Fibroblast of lung (primary cell): ENCODE results near the gene ATP1A3. TPM values are rescaled to one million over a fixed set of nuclear protein-coding genes. Genes with fewer than 3 reads are reported as not detected.
A peak's percentile ranks its signal among the peaks of the same experiment; 100 is the strongest.
"Not testable (repeated sequence)": the region's sequence is repeated elsewhere in the genome, so short reads cannot be mapped to it uniquely, and the experiment has no call there.

ENCODE experiments used
- DNase-seq, 2 donors: peaks; one replicate each; pipeline versions ENCODE4 v3.0.0 to v3.0.0-alpha.2; 2010; ENCODE audit warnings: low read depth in 2 of 2
- H2AFZ ChIP-seq: 2 replicates; pipeline ENCODE4 v1.5.1; 2012; ENCODE audit warnings: low read length, control low read depth, inconsistent platforms
- H3K27ac ChIP-seq: 2 replicates; pipeline ENCODE4 v1.5.1; 2011; ENCODE audit warnings: low read length, control low read depth; ENCODE audit not compliant: insufficient read depth
- H3K27me3 ChIP-seq: 2 replicates; pipeline ENCODE4 v1.5.1; 2011; ENCODE audit warnings: mild to moderate bottlenecking, low read length; ENCODE audit not compliant: control insufficient read depth, insufficient read depth
- H3K36me3 ChIP-seq: 2 replicates; pipeline ENCODE4 v1.5.1; 2011; ENCODE audit warnings: low read length; ENCODE audit not compliant: control insufficient read depth, insufficient read depth
- H3K4me1 ChIP-seq: 2 replicates; pipeline ENCODE4 v1.5.1; 2011; ENCODE audit warnings: low read length; ENCODE audit not compliant: control insufficient read depth, insufficient read depth; ENCODE audit errors: extremely low read depth
- H3K4me2 ChIP-seq: 2 replicates; pipeline ENCODE4 v1.5.1; 2011; ENCODE audit warnings: low read length, control low read depth; ENCODE audit not compliant: insufficient read depth; ENCODE audit errors: extremely low read depth
- H3K4me3 ChIP-seq, 4 experiments: fragments of 200-600 bp in 1 of 4; sonication (generic) in 1 of 4; replicated peaks in 1 of 4; 2 replicates each; pipeline ENCODE4 v1.5.1; 2011 to 2016; ENCODE audit warnings: low read length in 4 of 4, low read depth in 3 of 4, mild to moderate bottlenecking in 3 of 4, control low read depth in 2 of 4, inconsistent platforms in 1 of 4, mixed read lengths in 1 of 4; ENCODE audit not compliant: insufficient read depth in 1 of 4; ENCODE audit errors: control extremely low read depth in 1 of 4
- H3K79me2 ChIP-seq: 2 replicates; pipeline ENCODE4 v1.5.1; 2012; ENCODE audit warnings: mild to moderate bottlenecking, low read length, inconsistent platforms; ENCODE audit not compliant: control insufficient read depth, insufficient read depth
- H3K9ac ChIP-seq: 2 replicates; pipeline ENCODE4 v1.5.1; 2011; ENCODE audit warnings: mild to moderate bottlenecking, low read length, control low read depth; ENCODE audit not compliant: insufficient read depth
- H3K9me3 ChIP-seq: 2 replicates; pipeline ENCODE4 v1.5.1; 2012; ENCODE audit warnings: low read depth, low read length; ENCODE audit not compliant: control insufficient read depth, insufficient read depth
- H4K20me1 ChIP-seq: 2 replicates; pipeline ENCODE4 v1.5.1; 2011; ENCODE audit warnings: low read length; ENCODE audit not compliant: control insufficient read depth, insufficient read depth; ENCODE audit errors: extremely low read depth
- EZH2 ChIP-seq: IDR thresholded peaks from 2 replicates; pipeline ENCODE4 v1.5.1; 2012; ENCODE audit warnings: low read length, control low read depth, mild to moderate bottlenecking; ENCODE audit errors: missing control alignments
- polyA plus RNA-seq, 2 donors: library from polyadenylated mRNA; depleted of rRNA in 1 of 2; stranded (reverse) in 1 of 2; unstranded in 1 of 2; fragments of >200 nt; gene quantifications; 2 replicates each; pipeline ENCODE4 v1.2.1, GENCODE V29; 2011 to 2012; ENCODE audit warnings: missing spikeins in 1 of 2
- total RNA-seq: library from RNA; depleted of rRNA; stranded (reverse); fragments of >200 nt; gene quantifications from 2 replicates; pipeline ENCODE4 v1.2.1, GENCODE V29; 2014
- TF ChIP-seq, protein P1 (sequence below), 2 donors: IDR thresholded peaks in 1 of 2; conservative IDR thresholded peaks in 1 of 2; 1 replicate in 1 of 2; 2 replicates in 1 of 2; pipeline ENCODE4 v1.5.1; 2011 to 2012; ENCODE audit warnings: low read length in 2 of 2, control low read depth in 1 of 2, inconsistent platforms in 1 of 2, low read depth in 1 of 2, mild to moderate bottlenecking in 1 of 2

ATP1A3 gene
- total and polyA plus RNA-seq, 2 donors (not counting 1 experiment from before 2014, with no cell fraction given), result 0.17 TPM; not detected in 1

DNA sequence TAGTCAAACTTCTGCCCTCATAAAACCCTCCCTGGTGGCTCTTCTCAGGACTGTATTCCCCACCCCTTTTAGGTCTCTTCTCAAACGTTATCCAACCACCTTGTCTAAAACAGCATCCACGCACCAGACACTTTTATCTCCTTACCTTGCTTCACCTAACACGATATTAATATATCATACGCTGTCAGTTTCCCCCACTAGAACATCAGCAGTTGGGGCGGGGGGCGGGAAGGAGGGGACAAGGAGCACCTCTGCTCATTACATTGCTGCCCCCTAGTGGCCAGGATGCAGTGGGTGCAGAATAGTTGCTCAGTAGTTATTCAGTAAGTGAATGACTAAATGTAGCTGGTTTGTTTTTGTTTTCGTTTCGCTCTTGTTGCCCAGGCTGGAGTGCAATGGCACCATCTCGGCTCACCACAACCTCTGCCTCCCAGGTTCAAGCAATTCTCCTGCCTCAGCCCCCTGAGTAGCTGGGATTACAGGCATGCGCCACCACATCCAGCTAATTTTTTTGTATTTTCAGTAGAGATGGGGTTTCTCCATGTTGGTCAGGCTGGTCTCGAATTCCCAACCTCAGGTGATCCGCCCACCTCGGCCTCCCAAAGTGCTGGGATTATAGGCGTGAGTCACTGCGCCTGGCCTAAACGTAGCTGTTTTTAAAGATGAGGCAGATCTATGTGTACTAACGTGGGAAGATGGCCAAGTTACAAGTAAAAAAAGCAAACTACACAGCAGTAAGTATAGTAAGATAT, 40.8 kb upstream of the ATP1A3 start:
- H4K20me1 ChIP-seq, H3K36me3 ChIP-seq, H3K27me3 ChIP-seq, H3K4me3 ChIP-seq, H3K4me1 ChIP-seq, H2AFZ ChIP-seq, H3K9ac ChIP-seq, H3K79me2 ChIP-seq, H3K9me3 ChIP-seq, H3K4me2 ChIP-seq, H3K27ac ChIP-seq: not testable (repeated sequence)
- DNase-seq, result peak; percentile 59 to 69
- TF ChIP-seq, protein P1, sequence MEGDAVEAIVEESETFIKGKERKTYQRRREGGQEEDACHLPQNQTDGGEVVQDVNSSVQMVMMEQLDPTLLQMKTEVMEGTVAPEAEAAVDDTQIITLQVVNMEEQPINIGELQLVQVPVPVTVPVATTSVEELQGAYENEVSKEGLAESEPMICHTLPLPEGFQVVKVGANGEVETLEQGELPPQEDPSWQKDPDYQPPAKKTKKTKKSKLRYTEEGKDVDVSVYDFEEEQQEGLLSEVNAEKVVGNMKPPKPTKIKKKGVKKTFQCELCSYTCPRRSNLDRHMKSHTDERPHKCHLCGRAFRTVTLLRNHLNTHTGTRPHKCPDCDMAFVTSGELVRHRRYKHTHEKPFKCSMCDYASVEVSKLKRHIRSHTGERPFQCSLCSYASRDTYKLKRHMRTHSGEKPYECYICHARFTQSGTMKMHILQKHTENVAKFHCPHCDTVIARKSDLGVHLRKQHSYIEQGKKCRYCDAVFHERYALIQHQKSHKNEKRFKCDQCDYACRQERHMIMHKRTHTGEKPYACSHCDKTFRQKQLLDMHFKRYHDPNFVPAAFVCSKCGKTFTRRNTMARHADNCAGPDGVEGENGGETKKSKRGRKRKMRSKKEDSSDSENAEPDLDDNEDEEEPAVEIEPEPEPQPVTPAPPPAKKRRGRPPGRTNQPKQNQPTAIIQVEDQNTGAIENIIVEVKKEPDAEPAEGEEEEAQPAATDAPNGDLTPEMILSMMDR (conservative IDR thresholded peaks at IDR 0.05 in 1 of 2, IDR thresholded peaks at IDR 0.05 in 1 of 2; ENCODE audit: low read depth in 1 of 2, low read length in 2 of 2), result peak; percentile 80 to 90

DNA sequence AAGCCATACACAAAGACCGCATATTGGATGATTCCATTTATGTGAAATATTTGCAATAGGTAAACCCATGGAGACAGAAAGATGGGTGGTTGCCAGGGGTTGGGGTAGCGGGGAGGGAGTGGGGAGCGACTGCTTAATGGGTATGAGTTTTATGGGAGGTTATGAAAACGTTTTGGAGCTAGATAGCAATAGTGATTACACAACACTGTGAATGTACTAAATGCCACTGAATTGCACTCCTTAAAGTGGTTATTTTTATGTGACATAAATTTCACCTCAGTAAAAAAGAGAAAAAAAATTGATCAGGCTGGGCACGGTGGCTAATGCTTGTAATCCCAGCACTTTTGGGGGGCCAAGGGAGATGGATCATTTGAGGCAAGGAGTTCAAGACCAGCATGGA, 39.4 kb upstream of the ATP1A3 start:
- H3K9ac ChIP-seq, result no peak overlapping the region
- H4K20me1 ChIP-seq, result no peaks in the 10 kb centered on the region
- H3K27me3 ChIP-seq, result peaks cover 2% of the 10 kb centered on the region
- H3K36me3 ChIP-seq, result no peaks in the 10 kb centered on the region
- H3K4me2 ChIP-seq, result no peak overlapping the region
- no peak for TF ChIP-seq EZH2
- TF ChIP-seq, protein P1 (conservative IDR thresholded peaks at IDR 0.05 in 1 of 2, IDR thresholded peaks at IDR 0.05 in 1 of 2; ENCODE audit: low read depth in 1 of 2, low read length in 2 of 2), result no peak
- H3K4me1 ChIP-seq, result no peaks in the 10 kb centered on the region
- H3K79me2 ChIP-seq, result no peaks in the 10 kb centered on the region
- no peak overlapping the region for H3K4me3 ChIP-seq
- DNase-seq, result no peak
- H2AFZ ChIP-seq, result no peak overlapping the region
- H3K27ac ChIP-seq, result no peak overlapping the region
- no peaks in the 10 kb centered on the region for H3K9me3 ChIP-seq

DNA sequence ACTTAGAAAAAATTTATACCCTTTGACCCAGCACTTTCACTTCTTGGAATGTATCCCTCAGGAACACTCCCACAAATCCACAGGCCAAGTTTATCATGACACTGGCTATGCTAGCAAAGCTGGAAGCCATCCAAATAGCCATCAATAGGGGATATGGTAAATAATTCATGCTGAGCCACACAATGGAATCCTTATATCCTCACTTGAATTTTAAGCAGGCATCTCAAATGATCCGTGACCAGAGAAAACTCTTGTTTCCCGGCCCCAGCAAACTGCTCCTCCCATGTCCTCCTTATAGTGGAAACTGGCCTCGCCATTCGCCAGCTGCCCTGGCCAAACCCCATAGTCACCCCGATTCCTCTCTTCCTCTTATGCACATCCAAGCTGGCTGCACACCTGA, 38.4 kb upstream of the ATP1A3 start:
- no peaks in the 10 kb centered on the region for H3K79me2 ChIP-seq
- H2AFZ ChIP-seq, result no peak overlapping the region
- TF ChIP-seq EZH2, result no peak
- TF ChIP-seq, protein P1 (conservative IDR thresholded peaks at IDR 0.05 in 1 of 2, IDR thresholded peaks at IDR 0.05 in 1 of 2; ENCODE audit: low read depth in 1 of 2, low read length in 2 of 2), result no peak
- DNase-seq, result peak in 1 of 2 donors; percentile 16
- no peaks in the 10 kb centered on the region for H4K20me1 ChIP-seq
- H3K9me3 ChIP-seq, result no peaks in the 10 kb centered on the region
- H3K36me3 ChIP-seq, result no peaks in the 10 kb centered on the region
- no peak overlapping the region for H3K9ac ChIP-seq
- H3K4me3 ChIP-seq, result no peak overlapping the region
- peaks cover 2% of the 10 kb centered on the region for H3K27me3 ChIP-seq
- H3K4me2 ChIP-seq, result no peak overlapping the region
- H3K4me1 ChIP-seq, result no peaks in the 10 kb centered on the region
- no peak overlapping the region for H3K27ac ChIP-seq
